Suprapubic skin (tissue), 4 donors: ENCODE data around the gene ALPI.
"Not testable (repeated sequence)": the region's sequence is repeated elsewhere in the genome, so short reads cannot be mapped to it uniquely, and the experiment has no call there.

ENCODE experiments used
- POLR2A ChIP-seq, 2 donors: fragments of 450-650 bp; IDR thresholded peaks; one replicate each; pipeline ENCODE4 v1.6.1; 2017; ENCODE audit warnings: antibody characterized with exemption in 2 of 2, mild to moderate bottlenecking in 2 of 2, moderate library complexity in 2 of 2
- POLR2AphosphoS5 ChIP-seq, 3 donors: sonication (generic); formaldehyde crosslinking; IDR thresholded peaks; one replicate each; pipeline ENCODE4 v1.6.1; 2017; ENCODE audit warnings: antibody characterized with exemption in 3 of 3
- TF ChIP-seq, protein P1 (sequence below), 2 donors: fragments of 200-600 bp in 1 of 2; fragments of 450-650 bp in 1 of 2; sonication (generic) in 1 of 2; IDR thresholded peaks; one replicate each; pipeline ENCODE4 v1.5.1; 2016 to 2019; ENCODE audit warnings: antibody characterized with exemption in 2 of 2, mild to moderate bottlenecking in 1 of 2, moderate library complexity in 1 of 2

DNA sequence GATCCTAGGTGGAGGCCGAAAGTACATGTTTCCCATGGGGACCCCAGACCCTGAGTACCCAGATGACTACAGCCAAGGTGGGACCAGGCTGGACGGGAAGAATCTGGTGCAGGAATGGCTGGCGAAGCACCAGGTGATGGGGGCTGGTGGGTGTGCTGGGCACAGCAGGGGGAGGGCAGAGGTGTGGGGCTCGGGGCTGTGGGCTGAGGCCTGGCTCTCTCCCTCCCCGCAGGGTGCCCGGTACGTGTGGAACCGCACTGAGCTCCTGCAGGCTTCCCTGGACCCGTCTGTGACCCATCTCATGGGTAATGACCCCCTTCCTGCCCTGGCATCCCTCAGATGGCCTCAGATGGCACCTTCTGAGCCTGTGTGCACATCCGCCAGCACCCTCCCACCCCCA lies 47.7 kb upstream of the ALPI start:
- TF ChIP-seq, protein P1, sequence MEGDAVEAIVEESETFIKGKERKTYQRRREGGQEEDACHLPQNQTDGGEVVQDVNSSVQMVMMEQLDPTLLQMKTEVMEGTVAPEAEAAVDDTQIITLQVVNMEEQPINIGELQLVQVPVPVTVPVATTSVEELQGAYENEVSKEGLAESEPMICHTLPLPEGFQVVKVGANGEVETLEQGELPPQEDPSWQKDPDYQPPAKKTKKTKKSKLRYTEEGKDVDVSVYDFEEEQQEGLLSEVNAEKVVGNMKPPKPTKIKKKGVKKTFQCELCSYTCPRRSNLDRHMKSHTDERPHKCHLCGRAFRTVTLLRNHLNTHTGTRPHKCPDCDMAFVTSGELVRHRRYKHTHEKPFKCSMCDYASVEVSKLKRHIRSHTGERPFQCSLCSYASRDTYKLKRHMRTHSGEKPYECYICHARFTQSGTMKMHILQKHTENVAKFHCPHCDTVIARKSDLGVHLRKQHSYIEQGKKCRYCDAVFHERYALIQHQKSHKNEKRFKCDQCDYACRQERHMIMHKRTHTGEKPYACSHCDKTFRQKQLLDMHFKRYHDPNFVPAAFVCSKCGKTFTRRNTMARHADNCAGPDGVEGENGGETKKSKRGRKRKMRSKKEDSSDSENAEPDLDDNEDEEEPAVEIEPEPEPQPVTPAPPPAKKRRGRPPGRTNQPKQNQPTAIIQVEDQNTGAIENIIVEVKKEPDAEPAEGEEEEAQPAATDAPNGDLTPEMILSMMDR (IDR thresholded peaks at IDR 0.05): not testable (repeated sequence)
- TF ChIP-seq POLR2AphosphoS5, POLR2A (IDR thresholded peaks at IDR 0.05): not testable (repeated sequence)
